ENCODE results near the gene KLHL22. TPM values are rescaled to one million over a fixed set of nuclear protein-coding genes. Genes with fewer than 3 reads are reported as not detected.

Gene KLHL22
- total RNA-seq, 1 experiment from 2014 or later = 14.5 TPM

DNA sequence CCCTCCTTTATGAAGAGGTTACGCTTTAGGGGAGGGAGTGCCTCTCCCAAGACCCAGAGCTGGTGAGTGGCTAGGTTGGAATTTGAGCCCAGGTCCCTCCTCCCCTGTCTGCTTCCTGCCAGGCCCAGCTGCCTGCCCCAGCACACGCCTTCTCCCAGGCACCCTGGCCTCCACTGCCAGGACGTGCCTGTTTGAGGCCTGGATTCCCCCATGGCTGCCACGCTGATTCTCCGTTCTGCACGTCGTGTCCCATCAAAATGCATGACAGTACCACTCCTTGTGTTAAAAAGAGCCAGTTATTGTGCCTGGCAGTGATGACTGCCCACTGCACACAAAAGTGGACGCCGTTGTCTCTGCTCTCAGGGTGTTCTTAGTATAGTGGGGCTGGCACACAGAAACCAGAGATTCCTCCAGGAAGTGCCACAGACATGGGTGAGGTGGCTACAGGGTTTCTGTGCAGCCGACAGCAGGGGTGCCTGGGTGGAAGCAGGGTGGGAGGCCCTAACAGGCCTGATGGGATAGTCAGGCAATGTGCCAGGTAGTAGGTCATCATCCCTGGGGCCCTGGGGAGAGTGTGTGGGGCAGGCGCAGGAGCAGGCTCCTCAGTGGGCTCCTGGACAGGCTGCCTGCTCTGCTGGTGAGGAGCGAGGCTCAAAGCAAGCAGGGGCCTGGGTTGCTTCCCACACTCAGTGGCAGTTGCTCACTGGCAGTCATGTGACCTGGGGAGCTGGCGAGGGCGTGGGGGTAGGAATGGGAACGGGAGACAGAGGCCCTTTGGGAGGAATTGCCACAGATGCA, 36.0 kb upstream of the KLHL22 start:
- Histone ChIP-seq H3K9me3 (ENCODE audit: control insufficient read depth, insufficient read depth, low read depth, low read length) (no peaks in the 10 kb centered on the region), H3K27me3 (ENCODE audit: control insufficient read depth, insufficient read depth, low read length) (no peaks in the 10 kb centered on the region), H3K36me3 (ENCODE audit: control insufficient read depth, insufficient read depth, low read length) (no peaks in the 10 kb centered on the region), H3K4me3 (ENCODE audit: low read depth in 2 of 2, low read length in 2 of 2) (no peak overlapping the region), H3K27ac (ENCODE audit: low read length) (peak overlapping the region; percentile 44; the same call in 1 of the 2 replicates), H3K4me1 (ENCODE audit: control insufficient read depth, insufficient read depth, low read length) (peaks cover 22% of the 10 kb centered on the region)
- BruUV-seq (replicated peaks) = no TSS peak
- TF ChIP-seq TCF7L2 (IDR thresholded peaks at IDR 0.05; ENCODE audit: low read depth, low read length) = no peak
- TF ChIP-seq, protein P1, sequence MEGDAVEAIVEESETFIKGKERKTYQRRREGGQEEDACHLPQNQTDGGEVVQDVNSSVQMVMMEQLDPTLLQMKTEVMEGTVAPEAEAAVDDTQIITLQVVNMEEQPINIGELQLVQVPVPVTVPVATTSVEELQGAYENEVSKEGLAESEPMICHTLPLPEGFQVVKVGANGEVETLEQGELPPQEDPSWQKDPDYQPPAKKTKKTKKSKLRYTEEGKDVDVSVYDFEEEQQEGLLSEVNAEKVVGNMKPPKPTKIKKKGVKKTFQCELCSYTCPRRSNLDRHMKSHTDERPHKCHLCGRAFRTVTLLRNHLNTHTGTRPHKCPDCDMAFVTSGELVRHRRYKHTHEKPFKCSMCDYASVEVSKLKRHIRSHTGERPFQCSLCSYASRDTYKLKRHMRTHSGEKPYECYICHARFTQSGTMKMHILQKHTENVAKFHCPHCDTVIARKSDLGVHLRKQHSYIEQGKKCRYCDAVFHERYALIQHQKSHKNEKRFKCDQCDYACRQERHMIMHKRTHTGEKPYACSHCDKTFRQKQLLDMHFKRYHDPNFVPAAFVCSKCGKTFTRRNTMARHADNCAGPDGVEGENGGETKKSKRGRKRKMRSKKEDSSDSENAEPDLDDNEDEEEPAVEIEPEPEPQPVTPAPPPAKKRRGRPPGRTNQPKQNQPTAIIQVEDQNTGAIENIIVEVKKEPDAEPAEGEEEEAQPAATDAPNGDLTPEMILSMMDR (IDR thresholded peaks at IDR 0.05) = no peak
- TF ChIP-seq, protein P2, sequence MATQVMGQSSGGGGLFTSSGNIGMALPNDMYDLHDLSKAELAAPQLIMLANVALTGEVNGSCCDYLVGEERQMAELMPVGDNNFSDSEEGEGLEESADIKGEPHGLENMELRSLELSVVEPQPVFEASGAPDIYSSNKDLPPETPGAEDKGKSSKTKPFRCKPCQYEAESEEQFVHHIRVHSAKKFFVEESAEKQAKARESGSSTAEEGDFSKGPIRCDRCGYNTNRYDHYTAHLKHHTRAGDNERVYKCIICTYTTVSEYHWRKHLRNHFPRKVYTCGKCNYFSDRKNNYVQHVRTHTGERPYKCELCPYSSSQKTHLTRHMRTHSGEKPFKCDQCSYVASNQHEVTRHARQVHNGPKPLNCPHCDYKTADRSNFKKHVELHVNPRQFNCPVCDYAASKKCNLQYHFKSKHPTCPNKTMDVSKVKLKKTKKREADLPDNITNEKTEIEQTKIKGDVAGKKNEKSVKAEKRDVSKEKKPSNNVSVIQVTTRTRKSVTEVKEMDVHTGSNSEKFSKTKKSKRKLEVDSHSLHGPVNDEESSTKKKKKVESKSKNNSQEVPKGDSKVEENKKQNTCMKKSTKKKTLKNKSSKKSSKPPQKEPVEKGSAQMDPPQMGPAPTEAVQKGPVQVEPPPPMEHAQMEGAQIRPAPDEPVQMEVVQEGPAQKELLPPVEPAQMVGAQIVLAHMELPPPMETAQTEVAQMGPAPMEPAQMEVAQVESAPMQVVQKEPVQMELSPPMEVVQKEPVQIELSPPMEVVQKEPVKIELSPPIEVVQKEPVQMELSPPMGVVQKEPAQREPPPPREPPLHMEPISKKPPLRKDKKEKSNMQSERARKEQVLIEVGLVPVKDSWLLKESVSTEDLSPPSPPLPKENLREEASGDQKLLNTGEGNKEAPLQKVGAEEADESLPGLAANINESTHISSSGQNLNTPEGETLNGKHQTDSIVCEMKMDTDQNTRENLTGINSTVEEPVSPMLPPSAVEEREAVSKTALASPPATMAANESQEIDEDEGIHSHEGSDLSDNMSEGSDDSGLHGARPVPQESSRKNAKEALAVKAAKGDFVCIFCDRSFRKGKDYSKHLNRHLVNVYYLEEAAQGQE (IDR thresholded peaks at IDR 0.05; ENCODE audit: insufficient read depth in 1 of 2, low read depth in 2 of 2, low read length in 1 of 2) = no peak
- no peak for TF ChIP-seq SIN3A (IDR thresholded peaks at IDR 0.05; ENCODE audit: borderline replicate concordance, insufficient read depth, low read depth, low read length)
- TF ChIP-seq POLR2AphosphoS5 (IDR thresholded peaks at IDR 0.05; ENCODE audit: low read depth, low read length) = no peak
- ChIA-PET CTCF (no interaction called here), POLR2A (no interaction called here)
- in situ Hi-C loops (cut with HindIII; ENCODE audit: low pct_unique_long_range_greater_than_20kb, low sequenced_read_pairs) = no loop called here
- ATAC-seq = peak; percentile 83
- intact Hi-C loops (cut with micrococcal nuclease; ENCODE audit: unreplicated experiment) = no loop called here
- no peak for DNase-seq (ENCODE audit: low read depth, low spot score)

DNA sequence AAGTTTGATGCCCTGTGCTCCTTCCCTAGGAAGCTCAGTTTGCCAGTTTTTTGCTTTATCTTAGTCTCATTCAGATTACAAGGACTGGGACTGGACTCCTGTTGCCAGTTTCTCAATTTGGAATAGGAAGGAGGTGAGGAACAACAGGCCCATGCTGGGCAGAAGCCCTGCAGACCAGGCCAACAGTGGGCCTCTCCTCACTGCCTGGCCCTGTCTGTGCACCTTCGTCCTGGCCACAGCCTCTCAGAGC, 35.5 kb upstream of the KLHL22 start:
- Histone ChIP-seq H3K9me3 (ENCODE audit: control insufficient read depth, insufficient read depth, low read depth, low read length) (no peaks in the 10 kb centered on the region), H3K27ac (ENCODE audit: low read length) (peak overlapping the region; percentile 44; the same call in 1 of the 2 replicates), H3K4me1 (ENCODE audit: control insufficient read depth, insufficient read depth, low read length) (peaks cover 24% of the 10 kb centered on the region), H3K4me3 (ENCODE audit: low read depth in 2 of 2, low read length in 2 of 2) (no peak overlapping the region), H3K27me3 (ENCODE audit: control insufficient read depth, insufficient read depth, low read length) (no peaks in the 10 kb centered on the region), H3K36me3 (ENCODE audit: control insufficient read depth, insufficient read depth, low read length) (no peaks in the 10 kb centered on the region)
- CTCF ChIA-PET = no interaction called here
- TF ChIP-seq TCF7L2 (IDR thresholded peaks at IDR 0.05; ENCODE audit: low read depth, low read length) (no peak), POLR2AphosphoS5 (IDR thresholded peaks at IDR 0.05; ENCODE audit: low read depth, low read length) (no peak)
- TF ChIP-seq, protein P2 (IDR thresholded peaks at IDR 0.05; ENCODE audit: insufficient read depth in 1 of 2, low read depth in 2 of 2, low read length in 1 of 2) = no peak
- BruUV-seq (replicated peaks) = no TSS peak
- intact Hi-C loops (cut with micrococcal nuclease; ENCODE audit: unreplicated experiment) (no loop called here), in situ Hi-C loops (cut with HindIII; ENCODE audit: low pct_unique_long_range_greater_than_20kb, low sequenced_read_pairs) (no loop called here)
- DNase-seq (ENCODE audit: low read depth, low spot score) = no peak
- POLR2A ChIA-PET = no interaction called here
- ATAC-seq = no peak

All from Panc1 (cell line).